GM19468 (cell line): Measurements from ENCODE around the gene FGF5.

Experiments used
- ATAC-seq: cut with Tn5 transposase; IDR thresholded peaks from one replicate; pipeline ENCODE4 v1.9.1; 2021; ENCODE audit warnings: mild to moderate bottlenecking, moderate library complexity, moderate number of reproducible peaks; ENCODE audit not compliant: unreplicated experiment; ENCODE audit errors: extremely low read depth

The FGF5 gene

DNA sequence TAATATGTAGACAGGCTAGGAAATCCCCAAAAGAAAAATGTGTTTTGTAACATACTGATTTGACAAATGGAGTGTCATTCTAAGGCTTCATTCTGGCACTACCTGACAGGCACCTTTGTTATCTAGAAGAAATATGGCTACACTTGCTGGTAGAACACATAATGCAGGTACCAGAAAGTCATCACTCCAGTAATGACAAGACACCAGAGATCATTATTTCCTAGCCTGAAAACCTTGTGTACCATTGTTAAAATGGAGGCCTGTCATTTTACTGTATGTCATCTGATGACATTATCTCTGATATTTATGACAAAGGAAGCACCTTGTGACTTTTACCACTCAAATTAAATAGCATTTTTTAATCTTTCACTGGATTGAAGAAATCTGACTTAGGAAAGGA is 13.5 kb upstream of the FGF5 start:
- no peak for ATAC-seq

DNA sequence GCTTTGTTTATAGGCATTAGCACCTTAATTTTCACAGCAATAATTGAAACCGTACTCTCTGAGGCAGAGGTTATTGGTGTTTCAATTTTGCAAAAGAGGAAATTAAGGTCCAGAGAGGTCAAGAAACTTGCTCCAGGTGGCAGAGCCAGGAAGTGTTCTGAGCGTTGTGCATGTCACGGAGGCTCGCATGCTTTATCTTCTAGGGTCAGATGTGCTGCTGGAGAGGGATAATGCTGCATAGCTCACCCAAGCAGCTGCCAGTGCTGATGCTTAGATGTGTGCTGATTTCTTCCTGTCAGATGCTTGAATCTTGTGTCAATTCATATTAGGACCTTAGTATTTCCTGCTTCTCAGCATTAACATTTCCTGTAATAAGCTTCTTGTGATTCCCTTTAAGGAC is 13.0 kb upstream of the FGF5 start:
- no peak for ATAC-seq

DNA sequence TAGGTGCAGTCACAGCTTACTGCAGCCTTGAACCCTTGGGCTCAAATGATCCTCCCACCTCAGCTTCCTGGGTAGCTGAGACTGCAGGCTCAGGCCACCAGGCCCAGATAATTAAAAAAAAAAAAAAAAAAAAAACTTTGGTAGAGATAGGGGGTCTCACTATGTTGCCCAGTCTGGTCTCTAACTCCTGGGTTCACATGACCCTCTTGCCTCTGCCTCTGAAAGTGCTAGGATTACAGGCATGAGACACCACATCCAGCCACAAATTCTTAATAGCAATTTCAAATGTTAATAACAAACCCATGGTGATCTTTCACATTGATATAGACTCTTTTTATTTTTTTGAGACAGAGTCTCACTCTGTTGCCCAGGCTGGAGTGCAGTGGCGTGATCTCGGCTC is 12.3 kb upstream of the FGF5 start:
- ATAC-seq = no peak

DNA sequence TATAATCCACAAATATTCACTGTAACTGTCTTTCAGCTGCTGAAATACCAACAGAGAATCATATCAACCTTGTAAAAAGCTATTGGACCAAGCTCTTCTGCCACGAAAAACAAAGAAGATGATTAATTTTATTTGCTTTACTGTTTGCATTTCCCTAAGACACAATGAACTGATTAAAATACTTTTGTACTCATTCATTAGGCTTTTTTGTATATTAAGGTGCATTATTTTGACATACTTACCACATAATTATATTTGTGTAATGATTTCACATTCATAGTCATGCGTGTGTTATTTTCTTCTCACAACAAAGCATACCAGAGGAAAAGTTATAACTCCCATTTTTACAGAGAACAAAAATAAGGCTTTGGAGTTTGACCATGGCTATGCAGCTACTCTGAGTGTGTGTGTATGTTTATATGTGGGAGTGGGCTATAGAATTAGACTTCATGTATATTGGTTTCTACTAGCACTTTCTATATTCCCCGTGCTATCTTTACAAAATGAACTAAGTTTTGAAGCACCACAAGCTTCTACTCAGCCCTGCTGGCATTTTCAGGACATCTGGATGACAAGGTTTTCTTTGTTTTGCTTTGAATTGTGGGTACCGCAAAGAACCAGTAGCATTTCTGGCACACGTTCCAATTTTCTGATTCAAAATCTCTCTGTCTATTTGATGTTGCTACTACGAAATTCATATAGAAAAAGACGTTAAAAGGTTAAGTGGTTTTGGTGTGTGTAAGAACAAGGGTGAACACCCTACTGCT is 11.0 kb upstream of the FGF5 start:
- ATAC-seq = no peak

DNA sequence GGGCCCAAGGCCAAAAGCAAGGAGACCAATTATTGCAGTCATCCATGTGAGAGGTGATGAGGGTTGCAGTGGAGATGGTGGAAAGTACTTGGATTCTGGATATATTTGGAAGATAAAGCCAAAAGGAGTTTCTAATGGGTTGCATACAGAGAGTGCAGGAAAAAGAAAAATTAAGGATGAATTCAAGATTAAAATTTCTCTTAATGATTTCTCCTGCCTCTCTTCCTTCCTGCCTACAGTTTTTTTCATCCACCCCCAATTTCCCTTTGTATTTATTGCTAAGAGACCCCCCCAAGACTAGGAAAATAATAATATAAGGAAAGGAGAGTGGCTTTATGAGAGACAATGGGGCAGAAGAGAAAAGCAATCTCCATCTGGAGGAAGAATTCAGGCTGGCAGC is 8.6 kb upstream of the FGF5 start:
- no peak for ATAC-seq

DNA sequence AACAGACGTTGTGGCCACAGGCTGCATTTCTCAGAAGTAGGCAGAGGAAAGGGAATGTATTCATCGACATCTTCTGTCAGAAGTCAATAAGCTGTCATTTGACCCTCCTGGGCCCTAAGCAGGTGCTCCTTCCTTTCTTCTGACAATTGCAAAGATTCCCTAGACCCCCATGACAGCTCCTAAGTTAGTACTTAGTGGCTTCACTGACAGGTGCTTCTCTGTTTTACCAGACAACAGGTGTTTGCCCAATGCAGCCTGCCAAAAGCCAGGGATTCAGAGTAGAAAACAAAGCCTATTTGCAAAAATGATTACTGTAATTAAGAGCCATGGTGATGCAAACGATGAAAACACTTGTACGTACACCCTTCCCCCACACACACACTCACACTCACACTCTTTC is 7.5 kb upstream of the FGF5 start:
- no peak for ATAC-seq

DNA sequence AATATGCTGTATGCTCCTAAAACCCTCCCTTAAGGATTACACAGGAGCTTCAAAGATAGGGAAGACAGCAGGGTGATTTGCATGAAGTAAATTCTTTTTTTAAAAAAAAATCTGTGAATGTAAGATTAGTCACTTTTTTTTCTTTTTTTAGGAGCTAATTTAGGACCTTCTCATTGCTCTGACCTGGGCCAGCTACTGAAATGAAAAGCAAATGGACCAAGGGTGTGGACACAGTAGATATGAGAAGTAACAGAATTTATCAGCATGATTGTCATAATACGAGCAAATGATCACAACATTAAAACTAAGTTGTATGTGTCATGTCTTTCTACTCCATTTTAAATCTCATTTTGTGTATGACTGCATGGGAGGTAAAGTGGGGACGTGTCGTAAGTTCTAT is 6.6 kb upstream of the FGF5 start:
- no peak for ATAC-seq

DNA sequence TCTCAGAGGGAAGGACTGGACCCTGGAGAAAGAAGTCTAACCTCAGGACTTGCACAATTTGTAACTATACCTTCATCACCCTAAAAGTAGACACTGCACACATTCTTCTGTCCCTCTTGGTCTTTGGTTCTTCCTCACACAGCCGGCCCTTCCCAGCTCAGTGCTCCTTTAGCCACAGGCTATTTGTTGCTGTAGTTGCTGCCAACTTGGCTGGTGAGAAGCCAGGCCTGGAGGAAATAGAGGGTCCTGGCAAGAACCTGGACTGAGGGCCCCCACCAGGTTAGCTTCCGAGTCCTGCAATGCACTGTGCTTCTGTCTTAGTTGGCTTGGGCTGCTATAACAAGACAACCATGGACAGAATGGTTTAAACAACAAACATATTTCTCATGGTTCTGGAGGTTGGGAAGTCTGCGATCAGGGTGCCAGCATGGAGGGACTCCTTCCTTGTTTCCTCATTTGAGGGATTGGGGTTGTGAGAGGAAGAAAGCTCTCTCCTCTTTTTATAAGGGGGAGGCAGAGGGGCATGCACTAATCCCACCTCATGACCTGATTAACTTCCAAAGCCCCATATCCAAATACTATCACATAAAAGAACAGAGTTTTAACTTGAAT is 4.4 kb upstream of the FGF5 start:
- no peak for ATAC-seq

DNA sequence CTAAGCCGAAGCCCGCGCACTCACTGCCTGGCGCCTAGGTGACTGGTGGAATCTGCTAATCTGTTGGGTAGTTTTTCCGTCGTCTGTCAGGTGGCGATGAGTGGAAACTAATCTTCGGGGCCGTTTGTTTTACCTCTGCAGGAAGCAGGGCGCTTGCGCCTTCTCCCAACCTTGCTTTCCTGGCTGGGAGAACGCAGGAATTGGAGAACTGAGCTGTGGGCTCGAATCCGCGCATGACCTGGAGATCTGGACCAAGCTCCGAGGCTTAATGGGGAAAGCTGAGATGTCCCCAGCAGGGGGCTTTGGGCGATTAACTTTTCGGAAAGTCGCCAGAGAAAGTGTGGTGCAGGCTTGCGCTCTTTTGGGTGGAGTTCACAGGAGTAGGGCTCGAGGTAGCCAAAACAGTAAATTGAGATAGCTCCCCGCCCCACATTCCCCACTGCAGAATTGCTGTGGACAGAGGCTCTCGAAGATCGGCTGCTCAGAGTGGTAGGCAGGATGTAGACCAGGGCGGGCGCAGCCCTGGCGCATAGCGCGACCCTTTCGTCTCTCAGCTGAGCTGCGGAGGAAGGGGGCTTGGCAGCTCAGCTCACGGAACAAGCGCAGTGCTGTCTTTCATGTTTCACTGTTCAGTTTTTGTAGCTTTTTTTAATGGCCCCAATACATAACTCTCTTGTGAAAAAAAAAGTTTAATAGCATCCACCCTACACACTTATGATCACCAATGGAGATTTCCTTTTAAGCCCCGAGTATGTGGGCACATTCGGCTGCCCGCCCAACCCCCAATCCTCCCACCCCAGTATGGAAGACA is 2.7 kb upstream of the FGF5 start:
- ATAC-seq = no peak

DNA sequence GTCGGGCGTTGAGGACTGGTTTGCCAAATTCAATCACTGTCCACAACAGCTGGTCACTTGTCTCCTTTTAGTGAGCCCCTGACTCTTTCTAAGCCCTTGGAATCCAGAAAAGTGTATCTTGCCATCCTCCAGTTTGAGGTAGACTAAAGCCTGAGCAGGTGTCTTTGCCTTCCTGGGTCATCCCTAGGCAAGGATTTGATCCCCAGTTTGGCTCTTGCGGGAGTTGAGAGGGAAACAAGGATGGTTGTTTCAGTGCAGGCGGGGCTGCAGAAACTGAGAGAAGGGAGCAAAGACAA is 2.2 kb upstream of the FGF5 start:
- ATAC-seq = no peak

DNA sequence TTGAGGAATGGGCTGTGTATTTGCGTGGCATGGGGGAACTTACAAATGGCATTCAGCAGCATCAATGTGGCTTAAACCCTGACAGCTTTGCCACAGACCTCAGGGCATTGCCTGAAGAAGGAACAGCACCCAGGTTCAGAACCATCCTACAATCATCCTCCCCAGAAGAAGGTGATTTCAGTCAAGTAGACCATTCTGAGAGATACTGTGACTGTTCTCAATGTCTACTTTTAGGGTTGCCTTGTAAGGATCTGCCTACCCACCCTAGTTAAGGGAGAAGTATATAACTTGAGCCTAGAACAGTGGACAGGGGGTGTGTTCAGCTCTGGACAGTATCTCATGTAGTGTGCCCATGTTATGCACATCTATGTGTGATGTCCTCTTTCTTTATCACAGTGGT is 1.6 kb upstream of the FGF5 start:
- ATAC-seq = no peak

DNA sequence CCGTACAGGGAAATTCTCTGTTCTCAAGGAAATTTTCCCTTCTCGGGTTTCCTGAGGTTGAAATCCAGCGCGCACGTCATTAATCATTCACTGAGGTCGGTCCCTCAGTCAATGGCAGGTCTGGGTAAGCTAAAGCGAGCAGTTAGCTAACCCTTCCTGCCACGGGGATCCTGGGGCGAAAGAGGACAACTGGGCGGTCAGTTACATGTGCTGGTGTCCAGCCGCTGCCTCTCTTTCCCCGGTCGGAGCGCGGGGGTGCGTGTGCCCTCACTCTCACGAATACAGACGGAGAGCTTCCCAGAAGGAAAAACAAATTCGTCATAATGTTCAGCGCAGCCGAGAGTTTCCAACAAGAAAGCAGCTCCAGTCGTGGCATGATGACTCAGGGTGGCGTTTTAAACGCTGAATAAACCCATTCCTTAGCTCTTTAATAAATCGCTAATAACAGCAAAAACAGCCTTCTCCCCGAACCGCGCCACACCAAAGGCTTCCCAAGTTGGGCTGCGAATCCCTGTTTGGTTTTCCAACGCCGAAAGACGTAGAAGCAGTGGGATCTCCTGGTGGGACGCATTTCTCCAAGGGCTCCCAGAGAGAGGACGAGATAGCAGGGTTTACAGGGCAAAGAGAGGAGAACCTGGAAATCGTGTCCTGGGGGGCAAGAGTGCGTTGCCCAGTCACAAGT is 752 bp upstream of the FGF5 start:
- no peak for ATAC-seq

DNA sequence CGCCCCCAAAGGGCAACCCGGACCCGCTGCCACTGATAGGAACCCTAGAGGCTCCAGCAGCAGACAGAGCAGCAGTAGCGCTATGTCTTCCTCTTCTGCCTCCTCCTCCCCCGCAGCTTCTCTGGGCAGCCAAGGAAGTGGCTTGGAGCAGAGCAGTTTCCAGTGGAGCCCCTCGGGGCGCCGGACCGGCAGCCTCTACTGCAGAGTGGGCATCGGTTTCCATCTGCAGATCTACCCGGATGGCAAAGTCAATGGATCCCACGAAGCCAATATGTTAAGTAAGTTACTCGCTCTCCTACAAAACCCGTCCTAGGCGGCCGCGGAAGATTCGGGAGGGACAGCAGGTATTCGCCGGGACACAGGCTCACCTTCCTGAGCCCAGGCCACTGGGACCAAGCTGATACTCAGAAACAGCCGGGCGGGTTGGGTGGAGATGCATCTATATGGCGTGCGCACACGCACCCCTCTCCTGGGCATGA is 477 bp downstream of the FGF5 start:
- no peak for ATAC-seq

DNA sequence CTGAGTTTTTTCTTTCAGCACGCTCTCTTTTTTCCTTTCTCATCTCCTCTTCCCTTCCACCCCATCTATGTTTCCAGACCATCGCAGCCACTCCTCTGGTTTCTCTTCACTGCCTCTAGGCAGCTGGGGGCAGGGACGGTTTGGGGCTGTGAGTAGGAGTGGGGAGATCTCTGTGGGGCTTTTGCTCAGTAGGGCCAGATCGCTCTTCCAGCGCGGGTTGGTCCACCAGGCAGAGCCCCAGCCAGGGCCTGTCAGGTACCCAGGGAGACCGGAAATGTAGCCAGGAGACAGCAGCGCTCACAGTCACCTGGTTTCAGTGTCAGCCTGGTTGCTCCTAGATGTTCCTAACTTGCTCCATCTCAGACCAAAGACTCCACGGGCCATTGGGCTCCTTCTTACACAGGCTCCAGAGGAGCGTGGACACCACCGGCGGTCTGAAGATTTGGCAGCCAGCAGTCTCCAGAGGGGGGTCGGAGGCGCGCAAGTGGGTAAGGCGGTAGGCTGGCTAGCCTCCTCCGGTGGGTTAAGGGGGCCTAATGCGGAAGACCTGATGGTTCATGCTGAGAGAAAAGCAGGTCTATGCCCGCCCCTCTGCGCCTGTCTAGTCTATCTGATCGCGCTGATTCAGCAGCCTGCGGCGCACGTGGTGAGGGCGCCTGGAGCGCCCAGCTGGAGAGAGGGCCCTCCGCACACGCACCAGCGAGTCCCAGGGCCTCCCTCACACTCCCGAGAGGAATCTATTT is 1.8 kb downstream of the FGF5 start:
- no peak for ATAC-seq

DNA sequence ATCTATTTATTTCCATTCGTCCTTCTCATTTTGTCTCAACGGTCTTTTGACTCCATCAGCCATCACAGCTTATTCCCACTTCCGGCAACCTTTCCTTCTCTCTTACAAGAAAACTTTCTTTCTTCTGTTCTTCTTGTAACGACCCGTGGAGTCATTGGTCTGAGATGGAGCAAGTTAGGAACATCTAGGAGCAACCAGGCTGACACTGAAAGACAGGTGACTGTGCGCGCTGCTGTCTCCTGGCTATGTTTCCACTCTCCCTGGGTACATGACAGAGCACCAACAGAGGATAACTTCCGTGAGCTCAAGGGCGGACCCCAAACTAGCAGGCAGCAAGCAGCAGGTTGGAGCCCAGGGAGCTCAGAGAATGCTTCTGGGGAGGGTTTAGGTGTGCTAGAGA is 2.5 kb downstream of the FGF5 start:
- no peak for ATAC-seq

DNA sequence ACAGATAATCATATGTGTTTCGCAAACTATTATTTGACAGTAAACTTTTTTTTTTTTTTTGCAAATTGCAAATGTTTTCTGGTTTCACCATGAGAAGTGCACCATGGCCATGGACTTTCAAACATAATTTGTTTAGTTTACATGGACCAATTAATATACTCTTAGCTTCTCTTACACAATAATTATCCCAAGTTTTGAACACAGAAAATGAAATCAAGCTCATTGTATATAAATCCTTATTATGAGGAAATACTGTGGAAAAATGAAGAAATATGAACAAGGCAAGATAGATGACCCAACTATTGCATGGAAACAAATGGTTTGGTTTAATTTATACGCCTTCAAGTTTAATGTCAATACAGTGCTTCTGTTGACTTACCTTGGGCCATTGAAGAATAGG is 3.9 kb downstream of the FGF5 start:
- ATAC-seq = no peak

DNA sequence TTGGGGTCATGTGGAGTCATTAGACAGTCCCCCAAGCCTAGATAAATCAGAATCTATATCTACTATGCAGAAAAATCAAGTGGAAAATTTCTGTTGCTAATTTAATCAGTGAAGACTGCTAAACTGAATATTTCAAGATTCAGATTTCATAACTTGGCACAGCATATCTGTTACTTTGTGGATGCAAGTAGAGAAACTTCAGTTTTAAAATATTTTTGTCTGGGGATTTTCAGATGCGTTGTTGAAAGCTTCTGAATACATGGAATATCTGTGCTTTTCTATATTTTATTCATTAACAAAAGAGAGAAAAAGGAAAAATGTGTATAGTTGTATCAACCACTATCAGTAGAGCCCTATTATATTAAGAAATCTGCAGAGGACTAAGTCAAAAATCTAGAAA is 4.4 kb downstream of the FGF5 start:
- ATAC-seq = no peak

DNA sequence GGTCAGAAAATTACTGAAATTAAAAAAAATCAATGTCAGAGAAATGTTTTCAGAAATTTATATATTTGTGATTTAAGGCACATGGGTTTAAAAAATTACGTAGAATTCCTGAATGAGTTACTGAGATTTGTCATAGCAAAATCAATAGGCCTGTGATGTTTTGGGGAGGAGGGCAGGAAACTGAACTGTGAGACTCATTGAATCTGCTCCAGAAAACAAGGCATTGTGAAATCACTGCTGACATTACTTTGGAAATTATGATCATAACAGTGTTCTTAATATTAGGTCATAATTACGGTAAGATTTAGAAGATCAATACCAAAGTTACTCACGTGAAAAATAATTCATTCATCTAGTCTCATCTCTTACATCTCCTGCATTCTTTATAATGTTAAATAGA is 5.3 kb downstream of the FGF5 start:
- ATAC-seq = no peak

DNA sequence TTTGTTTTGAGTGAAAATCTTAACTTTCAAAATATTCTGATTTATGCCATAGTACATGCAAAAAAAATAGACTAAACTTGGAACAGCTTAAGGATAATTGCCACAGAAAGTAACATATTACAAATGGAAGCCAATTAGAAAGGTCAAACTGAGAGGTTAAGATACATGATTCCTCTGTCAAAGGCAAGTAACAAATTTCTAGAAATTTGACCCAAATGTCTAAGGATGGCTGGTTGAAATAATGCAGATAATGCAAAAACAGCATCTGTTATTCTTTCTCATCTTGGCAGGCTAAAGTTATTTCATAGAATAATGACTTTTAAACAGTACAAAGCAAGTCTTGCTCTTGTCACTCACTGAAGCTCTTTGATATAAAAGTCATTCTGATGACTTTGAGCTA is 10.5 kb downstream of the FGF5 start:
- no peak for ATAC-seq

DNA sequence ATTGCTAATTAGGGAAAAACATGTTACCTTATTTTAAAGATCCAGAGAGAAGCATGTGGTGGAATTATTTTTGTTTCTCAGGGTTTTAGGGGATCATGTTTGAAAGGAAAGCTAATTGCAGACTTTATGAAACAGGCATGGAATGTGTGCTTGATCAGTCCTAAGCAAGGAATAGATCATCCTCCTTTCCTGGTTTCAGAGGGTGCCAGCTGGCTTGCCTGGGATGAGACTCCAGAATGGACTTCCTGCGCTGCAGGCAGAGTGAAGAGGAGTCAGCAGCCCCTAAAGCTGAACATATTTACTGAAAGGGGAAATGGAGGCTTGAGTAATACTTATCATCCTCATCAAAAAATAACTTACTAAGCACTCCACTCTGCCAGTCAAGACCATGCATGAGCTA is 13.3 kb downstream of the FGF5 start:
- ATAC-seq = no peak
